Suprapubic skin (tissue), 4 donors: ENCODE measurements around the gene HOXB2.

ENCODE experiments used
- CTCF ChIP-seq, 2 donors: fragments of 200-600 bp in 1 of 2; fragments of 450-650 bp in 1 of 2; sonication (generic) in 1 of 2; IDR thresholded peaks; one replicate each; pipeline ENCODE4 v1.5.1; 2016 to 2019; ENCODE audit warnings: antibody characterized with exemption in 2 of 2, mild to moderate bottlenecking in 1 of 2, moderate library complexity in 1 of 2
- EP300 ChIP-seq: sonication (generic); formaldehyde crosslinking; IDR thresholded peaks from one replicate; pipeline ENCODE4 v1.6.1; 2017; ENCODE audit warnings: antibody characterized with exemption
- POLR2A ChIP-seq, 2 donors: fragments of 450-650 bp; IDR thresholded peaks; one replicate each; pipeline ENCODE4 v1.6.1; 2017; ENCODE audit warnings: antibody characterized with exemption in 2 of 2, mild to moderate bottlenecking in 2 of 2, moderate library complexity in 2 of 2
- POLR2AphosphoS5 ChIP-seq, 3 donors: sonication (generic); formaldehyde crosslinking; IDR thresholded peaks; one replicate each; pipeline ENCODE4 v1.6.1; 2017; ENCODE audit warnings: antibody characterized with exemption in 3 of 3

GRCh38 chr17:48505788-48506187, 39.1 kb downstream of the HOXB2 start:
- no peak for TF ChIP-seq CTCF (IDR thresholded peaks at IDR 0.05)
- no peak for TF ChIP-seq EP300
- TF ChIP-seq POLR2A (IDR thresholded peaks at IDR 0.05), result no peak
- no peak for TF ChIP-seq POLR2AphosphoS5 (IDR thresholded peaks at IDR 0.05)
